ENCODE data around the gene KCNS1.
"Not testable (repeated sequence)": the region's sequence is repeated elsewhere in the genome, so short reads cannot be mapped to it uniquely, and the experiment has no call there.

KCNS1 gene

GRCh38 chr20:45073221-45073620, 27.7 kb downstream of the KCNS1 start:
- FAIRE-seq = no peak

- FAIRE-seq = no peak
Observed at GRCh38 chr20:45072066-45072465, 28.9 kb downstream of the KCNS1 start.

DNA sequence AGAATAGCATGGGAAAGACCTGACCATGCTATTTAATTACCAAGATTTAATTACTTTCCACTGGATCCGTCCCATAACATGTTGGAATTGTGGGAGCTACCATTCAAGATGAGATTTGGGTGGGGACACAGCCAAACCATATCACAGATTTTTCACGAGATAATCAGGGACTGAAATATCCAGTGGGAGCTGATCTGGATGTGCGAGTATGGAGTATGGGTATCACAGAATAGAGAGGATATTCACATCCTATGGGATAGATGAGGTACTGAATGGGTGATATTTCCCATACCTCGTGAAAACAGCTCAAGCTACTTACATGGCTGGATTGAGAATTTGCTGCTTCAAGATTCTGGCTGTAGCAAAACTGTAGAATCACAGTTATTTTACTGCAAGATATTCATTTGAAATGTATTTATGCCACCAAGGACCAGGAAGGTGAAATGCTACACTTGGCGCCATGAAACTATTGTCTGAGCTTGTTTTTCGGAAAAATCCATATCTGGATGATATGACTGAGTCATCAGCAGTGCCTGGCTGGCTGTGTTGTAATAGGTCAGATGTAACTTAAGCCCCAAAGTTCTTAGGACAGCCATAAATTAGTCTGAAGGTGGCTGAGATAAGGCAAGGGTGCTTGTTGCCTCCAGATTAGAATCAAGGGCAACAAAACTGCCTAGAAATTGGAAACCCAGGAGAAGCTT, 29.8 kb downstream of the KCNS1 start:
- FAIRE-seq = no peak

GRCh38 chr20:45069261-45069660, 31.7 kb downstream of the KCNS1 start:
- FAIRE-seq = no peak

- no peak for FAIRE-seq
Observed at GRCh38 chr20:45067558-45067957, 33.4 kb downstream of the KCNS1 start.

- no peak for FAIRE-seq
Observed at GRCh38 chr20:45067087-45067486, 33.8 kb downstream of the KCNS1 start.

GRCh38 chr20:45066372-45066771, 34.6 kb downstream of the KCNS1 start:
- no peak for FAIRE-seq

DNA sequence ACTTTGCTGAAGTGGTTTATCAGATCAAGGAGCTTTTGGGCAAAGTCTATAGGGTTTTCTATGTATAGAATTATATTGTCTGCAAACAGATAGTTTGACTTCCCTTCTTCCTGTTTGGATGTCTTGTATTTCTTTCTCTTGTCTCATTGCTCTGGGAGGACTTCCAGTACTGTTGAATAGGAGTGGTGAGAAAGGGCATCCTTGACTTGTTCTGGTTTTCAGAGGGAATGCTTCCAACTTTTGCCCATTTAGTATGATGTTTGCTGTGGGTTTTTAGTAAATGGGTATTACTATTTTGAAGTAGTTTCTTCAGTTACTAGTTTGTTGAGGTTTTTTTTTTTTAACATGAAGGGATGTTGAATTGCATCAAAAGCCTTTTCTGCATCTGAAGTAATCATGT, 36.1 kb downstream of the KCNS1 start:
- FAIRE-seq = no peak

- FAIRE-seq = not testable (repeated sequence)
Observed at GRCh38 chr20:45063107-45063506, 37.8 kb downstream of the KCNS1 start.

DNA sequence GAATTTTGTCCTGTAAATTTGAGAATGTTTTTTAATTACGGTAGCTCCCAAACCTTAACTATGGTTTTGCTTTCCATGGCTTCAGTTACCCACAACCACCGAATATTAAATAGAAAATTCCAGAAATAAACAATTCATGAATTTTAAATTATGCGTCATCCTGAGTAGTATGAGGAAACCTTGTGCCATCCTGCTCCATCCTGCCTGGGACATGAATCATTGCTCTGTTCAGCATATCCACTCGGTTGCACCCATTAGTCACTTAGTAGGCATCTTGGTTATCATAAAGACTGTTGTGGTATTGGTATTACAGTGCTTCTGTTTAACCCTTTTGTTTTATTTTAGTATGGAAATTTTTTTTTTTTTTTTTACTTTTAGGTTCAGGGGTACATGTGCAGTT, 39.7 kb downstream of the KCNS1 start:
- FAIRE-seq = no peak

DNA sequence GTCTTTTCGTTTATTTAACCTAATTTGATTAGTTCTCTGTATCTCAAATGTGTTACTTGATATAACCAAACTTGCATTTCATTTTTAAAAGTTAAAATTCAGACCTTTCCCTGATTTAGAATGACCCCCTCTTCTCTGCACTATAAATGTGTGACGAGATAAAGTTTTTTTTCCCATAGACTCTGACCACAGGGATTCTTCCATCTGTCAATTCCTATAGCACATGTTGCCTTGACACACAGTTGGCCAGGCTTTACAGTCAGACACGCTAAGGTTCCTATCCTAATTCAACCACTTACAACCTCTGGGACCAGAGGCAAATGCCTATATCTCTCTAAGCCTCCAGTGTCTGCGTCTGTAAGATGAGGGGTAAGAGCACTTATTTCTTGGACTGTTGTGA, 40.6 kb downstream of the KCNS1 start:
- no peak for FAIRE-seq

GRCh38 chr20:45059022-45059728, 41.8 kb downstream of the KCNS1 start:
- FAIRE-seq = no peak

- FAIRE-seq = no peak
Observed at GRCh38 chr20:45058168-45058850, 42.6 kb downstream of the KCNS1 start.

GRCh38 chr20:45056473-45057173, 44.3 kb downstream of the KCNS1 start:
- no peak for FAIRE-seq

GRCh38 chr20:45055056-45055455, 45.9 kb downstream of the KCNS1 start:
- no peak for FAIRE-seq

GRCh38 chr20:45053430-45054351, 47.2 kb downstream of the KCNS1 start:
- no peak for FAIRE-seq

GRCh38 chr20:45052698-45053429, 48.1 kb downstream of the KCNS1 start:
- no peak for FAIRE-seq

- FAIRE-seq = no peak
Observed at GRCh38 chr20:45051204-45052060, 49.5 kb downstream of the KCNS1 start.

- FAIRE-seq = no peak
Observed at GRCh38 chr20:45049904-45050471, 50.9 kb downstream of the KCNS1 start.

- no peak for FAIRE-seq
Observed at GRCh38 chr20:45049438-45049837, 51.5 kb downstream of the KCNS1 start.

Measured in colon (tissue), 2 donors.